Metanephros (tissue), 2 donors: ENCODE results near the gene RAB10. TPM values are rescaled to one million over a fixed set of nuclear protein-coding genes. Genes with fewer than 3 reads are reported as not detected.

ENCODE experiments used
- small RNA-seq: library from RNA; depleted of rRNA; stranded (forward); fragments of <200 nt; gene quantifications from one replicate; pipeline ENCODE3, GENCODE V24; 2014; ENCODE audit warnings: low replicate concordance
- total RNA-seq: library from RNA; depleted of rRNA; stranded (reverse); fragments of >200 nt; gene quantifications from one replicate; pipeline ENCODE4 v1.2.3, GENCODE V29; 2014

Gene RAB10
- total RNA-seq = 65.4 TPM

GRCh38 chr2:26033818-26034636 is at the start of gene RAB10:
Gene RAB10 (plus strand): TSS chr2:26034084. CDS start chr2:26034609, 525 bp downstream.

GRCh38 chr2:26172871-26173775 is 139.2 kb downstream of the RAB10 start, which contains the start of gene GAREM2:
Gene GAREM2 (plus strand): TSS chr2:26173088. CDS start chr2:26173221, 133 bp downstream.

Small RNA genes within 50 kb of the gene (small RNA-seq; reads per million reads assigned to genes)
- gene RNU6-942P (not detected), gene UQCRHP2 (not detected)

Other genes starting within 250 kb of the RAB10 start
- 12.8 TPM for gene ASXL2, start 155.6 kb upstream of the RAB10 start, total RNA-seq
- 9.2 TPM for gene KIF3C, start 51.6 kb upstream of the RAB10 start, total RNA-seq
- 3.7 TPM for gene GAREM2, start 139.0 kb downstream of the RAB10 start, total RNA-seq
- gene HADHA, start 210.5 kb downstream of the RAB10 start, total RNA-seq = 131 TPM
- gene HADHB, start 210.9 kb downstream of the RAB10 start, total RNA-seq = 130 TPM